ENCODE results near the gene MYO5A.

The MYO5A gene

GRCh38 chr15:52283281-52283680 lies 245.4 kb downstream of the MYO5A start:
- no peak for TF ChIP-seq TAF1 (IDR thresholded peaks at IDR 0.05; ENCODE audit: borderline replicate concordance, insufficient read depth, low read length)
- no peak for TF ChIP-seq POLR2AphosphoS5 (IDR thresholded peaks at IDR 0.05; ENCODE audit: low read depth, low read length)
- no peak for TF ChIP-seq FOXP2 (optimal IDR thresholded peaks at IDR 0.05; ENCODE audit: borderline replicate concordance, extremely low read depth, extremely low read length, insufficient read depth)
- no peak for TF ChIP-seq SIN3A (IDR thresholded peaks at IDR 0.05; ENCODE audit: borderline replicate concordance, insufficient read depth, low read length)
- TF ChIP-seq REST (IDR thresholded peaks at IDR 0.05; ENCODE audit: insufficient read depth in 1 of 2, low read depth in 2 of 2, low read length in 2 of 2), result no peak

GRCh38 chr15:52282418-52282817 lies 246.3 kb downstream of the MYO5A start:
- TF ChIP-seq REST (IDR thresholded peaks at IDR 0.05; ENCODE audit: insufficient read depth in 1 of 2, low read depth in 2 of 2, low read length in 2 of 2), result no peak
- TF ChIP-seq TAF1 (IDR thresholded peaks at IDR 0.05; ENCODE audit: borderline replicate concordance, insufficient read depth, low read length), result no peak
- TF ChIP-seq POLR2AphosphoS5 (IDR thresholded peaks at IDR 0.05; ENCODE audit: low read depth, low read length), result no peak

- no peak for TF ChIP-seq TAF1 (IDR thresholded peaks at IDR 0.05; ENCODE audit: borderline replicate concordance, insufficient read depth, low read length)
- TF ChIP-seq POLR2AphosphoS5 (IDR thresholded peaks at IDR 0.05; ENCODE audit: low read depth, low read length), result no peak
- no peak for TF ChIP-seq SIN3A (IDR thresholded peaks at IDR 0.05; ENCODE audit: borderline replicate concordance, insufficient read depth, low read length)
- no peak for TF ChIP-seq FOXP2 (optimal IDR thresholded peaks at IDR 0.05; ENCODE audit: borderline replicate concordance, extremely low read depth, extremely low read length, insufficient read depth)
- TF ChIP-seq REST (IDR thresholded peaks at IDR 0.05; ENCODE audit: insufficient read depth in 1 of 2, low read depth in 2 of 2, low read length in 2 of 2), result no peak
These were observed 247.3 kb downstream of the MYO5A start for GRCh38 chr15:52281085-52282035.

- no peak for TF ChIP-seq REST (IDR thresholded peaks at IDR 0.05; ENCODE audit: insufficient read depth in 1 of 2, low read depth in 2 of 2, low read length in 2 of 2)
- no peak for TF ChIP-seq POLR2AphosphoS5 (IDR thresholded peaks at IDR 0.05; ENCODE audit: low read depth, low read length)
- no peak for TF ChIP-seq SIN3A (IDR thresholded peaks at IDR 0.05; ENCODE audit: borderline replicate concordance, insufficient read depth, low read length)
- TF ChIP-seq TAF1 (IDR thresholded peaks at IDR 0.05; ENCODE audit: borderline replicate concordance, insufficient read depth, low read length), result no peak
- TF ChIP-seq FOXP2 (optimal IDR thresholded peaks at IDR 0.05; ENCODE audit: borderline replicate concordance, extremely low read depth, extremely low read length, insufficient read depth), result no peak
These were observed 248.2 kb downstream of the MYO5A start for GRCh38 chr15:52280326-52281084.

Data from PFSK-1 (cell line).